WTC11 (cell line): ENCODE measurements around the gene PLA2G2D.

Source experiments
- ELF4 ChIP-seq: sonication (generic); formaldehyde crosslinking; IDR thresholded peaks from 2 replicates; pipeline ENCODE4 v1.8.1; 2022; ENCODE audit warnings: low read depth, mild to moderate bottlenecking, moderate library complexity, missing genetic modification reagents
- HMGA2 ChIP-seq: fragments of 250-450 bp; sonication (Bioruptor Pico); IDR thresholded peaks from 2 replicates; pipeline ENCODE4 v1.4.0; 2021; ENCODE audit warnings: mild to moderate bottlenecking, moderate library complexity
- JAZF1 ChIP-seq: fragments of 250-450 bp; sonication (Bioruptor Pico); IDR thresholded peaks from 2 replicates; pipeline ENCODE4 v1.9.0; 2021; ENCODE audit warnings: moderate library complexity, mild to moderate bottlenecking, inconsistent platforms
- MYBL2 ChIP-seq: sonication (generic); formaldehyde crosslinking; IDR thresholded peaks from 2 replicates; pipeline ENCODE4 v1.8.1; 2023; ENCODE audit warnings: mild to moderate bottlenecking, moderate library complexity, missing genetic modification reagents
- NFYB ChIP-seq: sonication (generic); formaldehyde crosslinking; conservative IDR thresholded peaks from 2 replicates; pipeline ENCODE4 v1.8.0; 2022; ENCODE audit warnings: low read depth, missing genetic modification reagents
- NR3C1 ChIP-seq: sonication (generic); formaldehyde crosslinking; conservative IDR thresholded peaks from 2 replicates; pipeline ENCODE4 v1.8.1; 2023; ENCODE audit warnings: low read depth, mild to moderate bottlenecking, missing genetic modification reagents
- SMAD3 ChIP-seq: sonication (generic); formaldehyde crosslinking; IDR thresholded peaks from 2 replicates; pipeline ENCODE4 v1.8.0; 2022; ENCODE audit warnings: missing genetic modification reagents, mild to moderate bottlenecking, borderline replicate concordance
- TEAD4 ChIP-seq: sonication (generic); formaldehyde crosslinking; IDR thresholded peaks from 2 replicates; pipeline ENCODE4 v1.8.0; 2022; ENCODE audit warnings: mild to moderate bottlenecking, missing genetic modification reagents
- TF ChIP-seq, protein P1 (sequence below): fragments of 200-600 bp; IDR thresholded peaks from 2 replicates; pipeline ENCODE4 v1.8.0; 2022; ENCODE audit warnings: antibody characterized with exemption
- TF ChIP-seq, protein P2 (sequence below): sonication (generic); formaldehyde crosslinking; IDR thresholded peaks from 2 replicates; pipeline ENCODE4 v1.8.1; 2022; ENCODE audit warnings: mild to moderate bottlenecking, missing genetic modification reagents, moderate library complexity, borderline replicate concordance
- TF ChIP-seq, protein P3 (sequence below): fragments of 250-450 bp; sonication (Bioruptor Pico); conservative IDR thresholded peaks from 2 replicates; pipeline ENCODE4 v1.9.0; 2021; ENCODE audit warnings: mild to moderate bottlenecking
- TF ChIP-seq, protein P4 (sequence below): sonication (generic); formaldehyde crosslinking; IDR thresholded peaks from 2 replicates; pipeline ENCODE4 v1.8.0; 2022; ENCODE audit warnings: mild to moderate bottlenecking, missing genetic modification reagents

DNA sequence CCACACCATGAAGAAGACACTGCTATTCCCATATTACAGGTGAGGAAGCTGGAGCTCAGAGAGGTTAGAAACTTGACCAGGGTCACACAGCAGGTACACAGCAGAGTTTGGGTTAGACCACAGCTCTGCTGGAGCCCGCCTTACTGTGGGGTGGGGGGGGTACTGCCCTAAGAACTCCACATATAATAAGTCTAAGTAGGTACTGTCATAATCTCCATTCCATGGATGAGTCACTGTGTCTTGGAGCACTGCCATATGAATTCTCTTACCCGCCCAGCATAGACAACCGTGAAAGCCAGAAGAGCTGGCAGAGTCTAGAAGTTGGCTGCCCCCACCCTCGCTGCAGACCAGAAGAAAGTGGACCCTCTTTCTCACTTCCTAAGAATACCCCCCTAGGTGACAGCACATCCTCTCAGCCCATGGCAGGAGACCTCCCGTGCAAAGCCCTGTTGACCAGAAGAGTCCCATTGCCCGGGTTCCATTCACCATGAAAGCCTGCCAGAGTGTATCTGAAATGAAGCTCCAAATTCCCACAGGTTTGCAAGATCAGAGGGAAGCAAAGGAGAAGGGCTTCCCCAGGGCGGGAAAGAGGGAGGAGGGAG, 5.2 kb upstream of the PLA2G2D start:
- TF ChIP-seq JAZF1 (CRISPR knock-in tag) (no peak), SMAD3 (CRISPR knock-in tag) (no peak), ELF4 (CRISPR knock-in tag) (no peak), NR3C1 (CRISPR knock-in tag) (no peak), TEAD4 (CRISPR knock-in tag) (no peak), NFYB (CRISPR knock-in tag) (no peak), HMGA2 (CRISPR knock-in tag) (no peak), MYBL2 (no peak)
- TF ChIP-seq, protein P1, sequence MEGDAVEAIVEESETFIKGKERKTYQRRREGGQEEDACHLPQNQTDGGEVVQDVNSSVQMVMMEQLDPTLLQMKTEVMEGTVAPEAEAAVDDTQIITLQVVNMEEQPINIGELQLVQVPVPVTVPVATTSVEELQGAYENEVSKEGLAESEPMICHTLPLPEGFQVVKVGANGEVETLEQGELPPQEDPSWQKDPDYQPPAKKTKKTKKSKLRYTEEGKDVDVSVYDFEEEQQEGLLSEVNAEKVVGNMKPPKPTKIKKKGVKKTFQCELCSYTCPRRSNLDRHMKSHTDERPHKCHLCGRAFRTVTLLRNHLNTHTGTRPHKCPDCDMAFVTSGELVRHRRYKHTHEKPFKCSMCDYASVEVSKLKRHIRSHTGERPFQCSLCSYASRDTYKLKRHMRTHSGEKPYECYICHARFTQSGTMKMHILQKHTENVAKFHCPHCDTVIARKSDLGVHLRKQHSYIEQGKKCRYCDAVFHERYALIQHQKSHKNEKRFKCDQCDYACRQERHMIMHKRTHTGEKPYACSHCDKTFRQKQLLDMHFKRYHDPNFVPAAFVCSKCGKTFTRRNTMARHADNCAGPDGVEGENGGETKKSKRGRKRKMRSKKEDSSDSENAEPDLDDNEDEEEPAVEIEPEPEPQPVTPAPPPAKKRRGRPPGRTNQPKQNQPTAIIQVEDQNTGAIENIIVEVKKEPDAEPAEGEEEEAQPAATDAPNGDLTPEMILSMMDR, result no peak
- TF ChIP-seq, protein P2, sequence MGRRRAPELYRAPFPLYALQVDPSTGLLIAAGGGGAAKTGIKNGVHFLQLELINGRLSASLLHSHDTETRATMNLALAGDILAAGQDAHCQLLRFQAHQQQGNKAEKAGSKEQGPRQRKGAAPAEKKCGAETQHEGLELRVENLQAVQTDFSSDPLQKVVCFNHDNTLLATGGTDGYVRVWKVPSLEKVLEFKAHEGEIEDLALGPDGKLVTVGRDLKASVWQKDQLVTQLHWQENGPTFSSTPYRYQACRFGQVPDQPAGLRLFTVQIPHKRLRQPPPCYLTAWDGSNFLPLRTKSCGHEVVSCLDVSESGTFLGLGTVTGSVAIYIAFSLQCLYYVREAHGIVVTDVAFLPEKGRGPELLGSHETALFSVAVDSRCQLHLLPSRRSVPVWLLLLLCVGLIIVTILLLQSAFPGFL, result no peak
- TF ChIP-seq, protein P3, sequence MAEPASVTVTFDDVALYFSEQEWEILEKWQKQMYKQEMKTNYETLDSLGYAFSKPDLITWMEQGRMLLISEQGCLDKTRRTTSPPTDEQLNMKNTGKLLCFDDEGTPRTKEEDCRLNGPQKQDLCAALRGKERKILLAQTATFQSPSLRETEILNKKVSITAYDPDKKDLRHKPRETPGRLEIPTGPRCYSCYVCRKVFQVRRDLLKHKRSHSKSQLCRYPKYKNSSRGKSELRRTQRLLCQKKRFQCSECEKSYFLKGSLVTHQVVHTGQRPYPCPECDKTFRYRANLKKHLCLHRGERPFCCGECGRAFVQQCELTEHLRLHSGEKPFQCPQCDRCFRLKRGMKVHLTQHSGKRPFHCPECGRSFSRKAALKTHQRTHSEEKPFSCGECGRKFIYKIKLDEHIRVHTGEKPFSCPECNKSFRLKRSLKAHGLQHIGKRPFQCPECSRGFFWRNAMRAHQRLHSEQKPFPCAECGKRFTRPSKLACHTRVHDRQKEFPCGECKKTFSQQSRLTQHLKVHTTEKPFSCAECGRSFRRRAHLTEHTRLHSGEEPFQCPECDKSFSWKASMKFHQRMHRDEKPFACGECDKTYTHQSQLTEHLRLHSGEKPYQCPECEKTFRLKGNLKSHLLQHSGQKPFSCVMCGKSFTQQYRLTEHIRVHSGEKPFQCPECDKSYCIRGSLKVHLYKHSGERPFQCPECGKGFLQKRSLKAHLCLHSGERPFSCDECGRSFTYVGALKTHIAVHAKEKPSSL (CRISPR knock-in tag), result no peak
- TF ChIP-seq, protein P4, sequence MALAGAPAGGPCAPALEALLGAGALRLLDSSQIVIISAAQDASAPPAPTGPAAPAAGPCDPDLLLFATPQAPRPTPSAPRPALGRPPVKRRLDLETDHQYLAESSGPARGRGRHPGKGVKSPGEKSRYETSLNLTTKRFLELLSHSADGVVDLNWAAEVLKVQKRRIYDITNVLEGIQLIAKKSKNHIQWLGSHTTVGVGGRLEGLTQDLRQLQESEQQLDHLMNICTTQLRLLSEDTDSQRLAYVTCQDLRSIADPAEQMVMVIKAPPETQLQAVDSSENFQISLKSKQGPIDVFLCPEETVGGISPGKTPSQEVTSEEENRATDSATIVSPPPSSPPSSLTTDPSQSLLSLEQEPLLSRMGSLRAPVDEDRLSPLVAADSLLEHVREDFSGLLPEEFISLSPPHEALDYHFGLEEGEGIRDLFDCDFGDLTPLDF (CRISPR knock-in tag), result no peak
